HG02870 (cell line): Measurements from ENCODE around the gene ADGRA1.
"Not testable (repeated sequence)": the region's sequence is repeated elsewhere in the genome, so short reads cannot be mapped to it uniquely, and the experiment has no call there.

Experiments used
- ATAC-seq: cut with Tn5 transposase; IDR thresholded peaks from one replicate; pipeline ENCODE4 v1.9.1; 2021; ENCODE audit warnings: mild to moderate bottlenecking, moderate library complexity; ENCODE audit not compliant: unreplicated experiment

The ADGRA1 gene

DNA sequence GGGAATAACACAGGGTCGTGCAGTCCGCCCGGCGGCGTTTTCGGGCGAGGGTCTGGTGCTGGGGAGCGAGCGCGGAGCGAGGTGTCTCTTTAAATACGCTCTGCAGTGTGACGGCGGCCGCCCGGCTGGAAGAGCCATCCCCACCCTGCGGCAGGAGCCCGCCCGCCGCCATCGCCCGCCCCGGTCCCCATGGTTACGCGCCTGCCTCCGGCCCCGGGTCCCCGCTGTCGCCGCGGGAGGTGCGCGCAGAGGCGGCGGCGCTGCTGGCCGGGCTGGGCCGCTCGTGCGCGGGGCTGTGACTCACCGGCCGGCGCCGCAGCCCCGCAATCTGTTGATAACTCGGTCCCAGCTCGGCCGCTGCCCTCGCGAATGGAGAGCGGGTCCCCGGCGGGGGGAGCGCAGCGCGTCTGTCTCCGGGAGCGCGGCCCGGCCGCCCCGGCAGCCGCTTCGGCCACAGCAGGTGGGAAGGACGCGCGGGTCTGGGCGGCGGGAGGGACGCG is at the start of gene ADGRA1:
TSS of gene ADGRA1 (plus strand) at position 246 of the 500 bp plus-strand sequence. CDS start 986 bp downstream, outside the sequence.
- no peak for ATAC-seq

DNA sequence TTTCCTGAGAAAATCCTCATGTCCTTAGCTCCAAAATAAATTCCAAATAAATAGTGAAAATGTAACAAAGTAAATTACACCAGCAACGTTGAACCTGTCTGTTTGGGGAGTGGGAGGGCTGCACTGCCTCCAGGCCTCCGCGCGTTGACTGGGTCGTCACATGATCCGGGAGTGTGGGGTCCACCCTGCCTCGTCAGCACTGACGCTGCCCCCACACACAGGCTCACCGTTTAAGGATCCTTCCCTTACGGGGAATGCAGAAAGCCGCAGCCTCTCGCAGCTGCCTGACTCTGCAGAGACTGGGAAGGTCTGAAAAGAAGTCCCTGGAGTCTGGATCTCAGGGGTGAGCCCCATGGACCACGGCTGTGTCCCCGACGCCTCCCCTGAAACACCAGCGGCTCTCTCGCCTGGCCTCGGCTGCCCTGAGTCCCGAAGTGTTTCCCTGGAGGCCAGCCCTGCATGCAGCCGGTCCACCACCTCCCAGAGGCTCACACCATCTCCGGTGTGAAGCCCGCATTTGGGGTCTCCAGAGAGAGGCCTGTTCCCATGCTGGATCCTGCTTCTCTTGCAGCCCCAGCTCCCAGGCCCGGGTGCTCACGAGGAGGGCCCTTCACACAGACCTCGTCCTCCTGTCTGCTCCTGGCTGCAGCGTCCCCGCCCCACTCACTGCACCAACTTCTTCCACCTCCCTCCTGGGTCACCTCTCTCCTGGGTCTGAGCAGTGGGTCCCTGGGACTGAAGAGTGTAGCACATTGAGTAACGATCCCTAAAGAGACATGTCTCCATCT is 49.5 kb upstream of the ADGRA1 start:
- no peak for ATAC-seq

GRCh38 chr10:133039107-133039802 is 48.5 kb upstream of the ADGRA1 start:
- ATAC-seq = no peak

- ATAC-seq = no peak
Measured at GRCh38 chr10:133039803-133040165, 47.9 kb upstream of the ADGRA1 start.

- no peak for ATAC-seq
Measured at GRCh38 chr10:133040198-133040597, 47.5 kb upstream of the ADGRA1 start.

DNA sequence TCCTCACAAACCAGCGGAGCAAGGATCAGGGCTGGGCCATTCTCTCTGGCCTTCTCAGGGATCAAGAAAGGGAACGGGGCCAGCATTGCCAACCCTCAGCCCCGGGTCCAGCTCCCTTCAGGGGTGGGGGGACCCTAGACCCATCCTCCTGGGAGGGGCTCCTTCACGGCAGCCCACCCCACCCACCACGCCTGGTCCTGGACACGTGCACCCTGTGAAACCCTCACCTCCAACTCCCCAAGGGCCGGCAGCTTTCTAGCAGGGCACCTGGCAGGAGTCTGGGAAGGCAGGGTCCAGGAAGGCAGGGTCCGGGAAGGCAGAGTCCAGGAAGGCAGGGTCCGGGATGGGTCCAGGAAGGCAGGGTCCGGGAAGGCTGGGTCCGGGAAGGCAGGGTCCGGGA is 46.6 kb upstream of the ADGRA1 start:
- ATAC-seq = no peak

DNA sequence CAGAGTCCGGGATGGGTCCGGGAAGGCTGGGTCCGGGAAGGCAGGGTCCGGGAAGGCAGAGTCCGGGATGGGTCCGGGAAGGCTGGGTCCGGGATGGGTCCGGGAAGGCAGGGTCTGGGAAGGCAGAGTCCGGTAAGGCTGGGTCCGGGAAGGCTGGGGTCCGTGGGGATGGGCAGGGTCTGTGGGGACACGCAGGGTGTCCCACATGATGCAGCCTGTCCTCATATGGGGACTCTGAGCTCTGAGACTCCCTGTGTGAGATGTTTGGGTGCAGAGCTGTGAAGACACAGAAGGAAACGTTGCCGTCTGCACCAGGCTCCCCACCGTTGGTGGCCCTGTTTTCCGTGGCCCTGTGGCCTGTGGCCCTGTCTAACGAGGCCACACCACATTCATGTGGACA is 45.7 kb upstream of the ADGRA1 start:
- ATAC-seq = no peak

GRCh38 chr10:133042816-133043215 is 44.9 kb upstream of the ADGRA1 start:
- ATAC-seq = no peak

GRCh38 chr10:133043541-133044225 is 44.0 kb upstream of the ADGRA1 start:
- ATAC-seq = no peak

DNA sequence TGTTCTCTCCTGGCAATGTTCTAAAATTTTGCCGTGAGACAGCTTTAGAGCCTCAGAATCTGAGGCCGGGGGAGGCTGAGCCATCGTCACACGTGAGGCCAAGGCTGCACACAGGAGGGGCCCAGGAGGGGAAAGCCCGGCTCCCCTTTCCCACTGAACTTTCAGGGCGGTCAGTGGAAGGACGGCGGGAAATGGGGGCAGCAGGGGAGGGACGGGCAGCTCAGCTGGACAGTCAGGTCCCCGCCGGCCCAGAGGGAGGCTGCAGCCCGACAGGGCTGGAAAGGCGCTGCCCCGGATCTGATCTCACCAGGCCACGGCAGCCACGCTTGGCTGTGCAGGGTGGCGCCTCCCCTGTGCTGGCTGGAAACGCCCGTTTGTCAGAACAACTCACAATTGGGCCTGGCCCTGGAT is 43.3 kb upstream of the ADGRA1 start:
- no peak for ATAC-seq

DNA sequence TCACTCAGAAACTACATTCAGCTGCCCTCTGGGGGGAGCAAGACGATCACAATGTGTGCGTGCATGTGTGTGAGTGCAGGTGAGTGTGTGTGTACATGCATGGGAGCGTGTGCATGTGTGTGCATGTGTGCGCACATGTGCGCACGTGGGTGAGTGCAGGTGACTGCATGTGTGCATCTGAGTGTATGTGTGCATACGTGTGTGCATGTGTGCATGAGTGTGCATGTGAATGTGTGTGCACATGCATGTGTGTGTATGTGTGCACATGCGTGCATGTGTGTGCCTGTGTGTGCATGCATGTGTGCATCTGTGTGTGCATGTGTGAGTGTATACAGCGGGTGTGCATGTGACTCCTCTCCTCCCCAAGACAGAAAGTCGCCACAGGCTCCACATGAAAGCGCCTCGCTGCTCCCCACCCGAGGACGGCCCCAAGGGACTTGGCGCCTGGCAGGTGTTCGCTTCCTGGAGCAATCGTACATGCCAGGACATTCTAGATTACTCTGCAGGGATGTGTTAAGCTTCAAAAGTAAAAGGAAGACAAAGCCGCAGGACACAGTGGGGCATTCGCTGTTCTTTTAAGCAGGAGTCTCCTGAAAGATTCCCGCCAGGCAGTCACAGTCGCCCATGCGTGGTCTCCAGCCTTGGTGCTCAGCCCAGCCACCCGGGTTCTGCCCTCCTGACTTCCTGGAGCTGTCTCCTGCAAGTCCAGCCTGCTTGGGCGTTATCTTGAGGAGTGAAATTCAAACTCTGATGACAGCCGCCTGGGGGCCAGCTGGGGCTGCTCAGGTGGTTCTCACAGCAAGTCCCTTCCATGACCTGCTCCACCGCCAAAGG is 42.0 kb upstream of the ADGRA1 start:
- ATAC-seq = no peak

DNA sequence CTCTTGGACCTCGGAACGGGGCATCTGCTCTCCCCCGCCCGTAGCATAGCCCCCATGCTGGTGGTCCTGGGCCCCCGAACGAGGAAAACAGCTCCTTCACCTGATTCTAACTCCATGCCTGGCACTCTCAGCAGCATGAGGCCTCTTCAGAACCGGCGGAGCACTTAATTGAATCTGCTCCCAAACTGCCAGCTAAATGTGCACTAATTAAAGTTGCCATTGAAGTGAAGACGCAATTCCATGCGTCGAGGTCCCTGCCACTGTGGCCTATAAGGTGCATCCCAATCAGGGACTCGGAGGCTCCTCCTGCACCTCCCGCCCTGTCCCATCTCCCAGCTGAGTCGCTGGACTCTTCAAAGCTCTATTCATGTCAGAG is 41.3 kb upstream of the ADGRA1 start:
- no peak for ATAC-seq

DNA sequence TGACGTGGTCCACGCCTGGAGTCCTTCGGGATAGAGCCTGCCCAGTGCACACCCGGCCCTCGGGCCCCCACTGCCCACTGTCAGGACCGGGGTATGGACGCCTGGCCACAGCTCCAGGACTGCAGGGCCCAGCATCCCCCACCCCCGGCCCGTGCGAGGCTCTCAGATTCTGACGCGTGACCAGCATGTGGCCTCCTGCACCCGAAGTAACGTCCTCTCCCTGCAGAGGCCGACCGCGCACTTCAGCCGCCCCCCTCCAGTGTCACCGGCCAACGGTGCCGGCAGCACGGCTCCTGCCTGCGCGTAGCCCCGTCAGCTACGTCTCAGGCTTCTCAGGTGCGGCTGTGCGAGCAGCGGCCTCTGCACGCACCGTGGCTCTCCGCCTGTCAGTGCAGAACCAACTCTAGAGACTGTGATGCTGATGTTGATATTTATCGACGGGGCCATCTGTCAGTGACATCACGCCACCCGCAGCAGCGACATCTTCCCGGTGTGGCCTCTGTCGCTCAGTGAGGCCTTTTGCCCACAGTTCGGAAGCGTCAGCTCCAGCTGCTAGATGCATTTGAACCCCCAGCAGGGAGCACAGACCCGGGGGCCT is 40.1 kb upstream of the ADGRA1 start:
- no peak for ATAC-seq

- ATAC-seq = no peak
Measured at GRCh38 chr10:133048266-133048665, 39.5 kb upstream of the ADGRA1 start.

GRCh38 chr10:133048926-133049325 is 38.8 kb upstream of the ADGRA1 start:
- ATAC-seq = no peak

DNA sequence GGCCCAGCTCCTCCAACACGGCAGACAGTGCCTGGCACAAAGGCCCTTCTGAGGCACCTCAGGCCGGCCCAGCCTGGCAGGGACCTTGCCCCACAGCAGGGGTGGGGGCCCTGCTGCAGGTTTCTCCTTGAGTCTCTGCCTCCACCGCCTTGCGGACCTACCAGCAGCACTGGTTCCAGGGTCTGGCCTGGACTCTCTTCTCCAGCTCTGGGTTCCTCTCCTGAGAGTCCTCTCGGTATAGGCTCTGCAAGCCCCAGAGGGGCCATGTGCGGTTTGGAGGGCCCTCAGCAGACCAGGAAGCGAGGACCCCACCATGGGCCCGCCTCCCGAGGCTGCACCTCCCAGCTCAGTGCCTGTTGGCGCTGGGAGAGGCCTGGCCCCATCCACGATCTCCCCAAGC is 38.1 kb upstream of the ADGRA1 start:
- no peak for ATAC-seq

DNA sequence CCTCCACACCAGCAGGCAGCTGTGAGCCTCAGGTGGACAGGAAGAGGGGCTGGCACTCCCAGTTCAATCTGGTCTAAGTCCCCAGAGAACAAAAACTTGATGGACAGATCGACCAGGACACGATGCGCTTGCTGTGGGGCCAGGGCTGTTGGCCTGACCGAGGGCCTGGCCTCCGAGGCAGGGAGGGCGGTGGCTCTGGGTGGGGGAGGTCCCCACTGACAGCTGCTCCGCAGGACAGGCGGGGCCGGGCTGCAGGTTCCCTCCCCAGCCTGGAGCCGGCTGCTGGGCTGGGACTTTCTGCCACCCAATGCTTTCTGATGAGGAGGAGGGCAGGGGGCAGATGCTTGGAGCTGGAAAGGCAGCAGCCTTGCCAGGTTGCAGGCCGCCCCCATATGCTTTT is 37.4 kb upstream of the ADGRA1 start:
- ATAC-seq = no peak

- no peak for ATAC-seq
Measured at GRCh38 chr10:133052076-133052475, 35.6 kb upstream of the ADGRA1 start.

DNA sequence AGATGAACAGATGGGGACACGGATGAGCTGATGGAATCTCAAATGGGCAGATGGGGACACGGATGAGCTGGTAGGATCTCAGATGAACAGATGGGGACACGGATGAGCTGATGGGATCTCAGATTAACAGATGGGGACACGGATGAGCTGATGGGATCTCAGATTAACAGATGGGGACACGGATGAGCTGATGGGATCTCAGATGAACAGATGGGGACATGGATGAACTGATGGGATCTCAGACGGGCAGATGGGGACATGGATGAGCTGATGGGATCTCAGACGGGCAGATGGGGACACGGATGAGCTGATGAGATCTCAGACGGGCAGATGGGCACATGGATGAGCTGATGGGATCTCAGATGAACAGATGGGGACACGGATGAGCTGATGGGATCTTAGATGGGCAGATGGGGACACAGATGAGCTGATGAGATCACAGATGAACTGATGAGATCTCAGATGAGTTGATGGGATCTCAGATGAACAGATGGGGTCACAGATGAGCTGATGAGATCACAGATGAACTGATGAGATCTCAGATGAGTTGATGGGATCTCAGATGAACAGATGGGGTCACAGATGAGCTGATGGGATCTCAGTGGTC is 34.1 kb upstream of the ADGRA1 start:
- not testable (repeated sequence) for ATAC-seq

- no peak for ATAC-seq
Measured at GRCh38 chr10:133055470-133055869, 32.3 kb upstream of the ADGRA1 start.
